Measurements from ENCODE around the gene CCSER1. TPM values are rescaled to one million over a fixed set of nuclear protein-coding genes. Genes with fewer than 3 reads are reported as not detected.

The CCSER1 gene
- total RNA-seq, 4 donors from 2014 or later = 4.0 to 6.0 (median 4.8) TPM

DNA sequence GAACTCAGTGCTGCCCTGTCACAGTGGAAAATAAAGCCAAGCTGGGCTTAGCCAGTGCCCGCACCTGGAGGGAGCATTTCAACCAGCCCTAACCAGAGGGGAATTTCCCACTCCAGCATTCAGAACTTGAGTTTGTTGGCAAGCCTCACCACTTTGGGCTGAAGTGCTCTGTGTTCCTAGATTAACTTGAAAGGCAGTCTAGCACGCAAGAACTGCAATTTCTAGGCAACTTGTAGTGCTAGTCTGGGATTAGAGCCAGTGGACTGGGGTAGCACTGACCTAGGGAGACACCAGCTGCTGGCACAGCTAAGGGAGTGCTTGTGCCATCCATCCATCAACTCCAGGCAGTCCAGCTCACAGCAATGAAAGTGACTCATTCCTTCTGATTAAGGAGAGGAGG lies 1115.9 kb downstream of the CCSER1 start:
- TF ChIP-seq POLR2A (IDR thresholded peaks at IDR 0.05) (no peak), EP300 (IDR thresholded peaks at IDR 0.05) (no peak)
- TF ChIP-seq, protein P1, sequence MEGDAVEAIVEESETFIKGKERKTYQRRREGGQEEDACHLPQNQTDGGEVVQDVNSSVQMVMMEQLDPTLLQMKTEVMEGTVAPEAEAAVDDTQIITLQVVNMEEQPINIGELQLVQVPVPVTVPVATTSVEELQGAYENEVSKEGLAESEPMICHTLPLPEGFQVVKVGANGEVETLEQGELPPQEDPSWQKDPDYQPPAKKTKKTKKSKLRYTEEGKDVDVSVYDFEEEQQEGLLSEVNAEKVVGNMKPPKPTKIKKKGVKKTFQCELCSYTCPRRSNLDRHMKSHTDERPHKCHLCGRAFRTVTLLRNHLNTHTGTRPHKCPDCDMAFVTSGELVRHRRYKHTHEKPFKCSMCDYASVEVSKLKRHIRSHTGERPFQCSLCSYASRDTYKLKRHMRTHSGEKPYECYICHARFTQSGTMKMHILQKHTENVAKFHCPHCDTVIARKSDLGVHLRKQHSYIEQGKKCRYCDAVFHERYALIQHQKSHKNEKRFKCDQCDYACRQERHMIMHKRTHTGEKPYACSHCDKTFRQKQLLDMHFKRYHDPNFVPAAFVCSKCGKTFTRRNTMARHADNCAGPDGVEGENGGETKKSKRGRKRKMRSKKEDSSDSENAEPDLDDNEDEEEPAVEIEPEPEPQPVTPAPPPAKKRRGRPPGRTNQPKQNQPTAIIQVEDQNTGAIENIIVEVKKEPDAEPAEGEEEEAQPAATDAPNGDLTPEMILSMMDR (IDR thresholded peaks at IDR 0.05) = no peak
- H3K4me1 ChIP-seq = no peaks in the 10 kb centered on the region
- 82 to 84% methylated on average over 2 of the region's 2 CpGs for WGBS, 2 donors
- no peak overlapping the region for H3K4me3 ChIP-seq
- H3K27me3 ChIP-seq = no peaks in the 10 kb centered on the region
- H3K36me3 ChIP-seq = no peaks in the 10 kb centered on the region
- no peak overlapping the region for H3K27ac ChIP-seq
- no peak for DNase-seq (ENCODE audit: low spot score in 2 of 2)
- peaks cover 0 to 10% (median 0%) of the 10 kb centered on the region in 4 donors for H3K9me3 ChIP-seq

- Histone ChIP-seq H3K9me3 (peaks cover 0 to 4% (median 0%) of the 10 kb centered on the region in 4 donors), H3K4me3 (no peak overlapping the region), H3K27ac (no peak overlapping the region), H3K27me3 (no peaks in the 10 kb centered on the region), H3K4me1 (no peaks in the 10 kb centered on the region), H3K36me3 (no peaks in the 10 kb centered on the region)
- 78 to 87% methylated on average over 5 of the region's 5 CpGs for WGBS, 2 donors
- no peak for DNase-seq (ENCODE audit: low spot score in 2 of 2)
- TF ChIP-seq EP300 (IDR thresholded peaks at IDR 0.05) = no peak
- TF ChIP-seq, protein P1 (IDR thresholded peaks at IDR 0.05) = no peak
- no peak for TF ChIP-seq POLR2A (IDR thresholded peaks at IDR 0.05)
These were observed 1128.8 kb downstream of the CCSER1 start for GRCh38 chr4:91256043-91256442.

DNA sequence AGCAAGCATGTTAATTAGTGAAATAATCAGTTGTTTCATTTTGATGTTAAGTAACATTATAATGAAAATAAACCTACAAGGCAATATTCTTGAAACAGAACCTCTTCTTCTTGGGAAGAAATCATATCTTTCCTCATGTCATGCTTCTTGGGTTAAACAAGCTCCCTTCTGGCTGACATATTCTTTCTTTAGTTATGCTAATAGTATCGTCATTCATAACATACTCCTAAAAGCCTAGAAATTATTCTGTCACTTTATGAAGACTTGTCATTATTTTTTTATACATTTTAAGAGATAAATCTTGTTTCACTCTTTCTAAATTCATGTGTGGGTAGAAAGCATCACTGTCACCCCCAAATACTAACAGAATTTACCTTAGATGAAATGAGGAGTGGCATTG lies 1129.6 kb downstream of the CCSER1 start:
- H3K4me3 ChIP-seq = no peak overlapping the region
- H3K27me3 ChIP-seq = no peaks in the 10 kb centered on the region
- DNase-seq (ENCODE audit: low spot score in 2 of 2) = no peak
- no peak overlapping the region for H3K27ac ChIP-seq
- no peaks in the 10 kb centered on the region for H3K36me3 ChIP-seq
- TF ChIP-seq EP300 (IDR thresholded peaks at IDR 0.05) (no peak), POLR2A (IDR thresholded peaks at IDR 0.05) (no peak)
- TF ChIP-seq, protein P1 (IDR thresholded peaks at IDR 0.05) = no peak
- H3K9me3 ChIP-seq = peaks cover 0 to 4% (median 0%) of the 10 kb centered on the region in 4 donors
- WGBS, 2 donors = 65 to 87% methylated on average over 1 of the region's 1 CpG
- H3K4me1 ChIP-seq = no peaks in the 10 kb centered on the region

- no peaks in the 10 kb centered on the region for H3K27me3 ChIP-seq
- TF ChIP-seq, protein P1 (IDR thresholded peaks at IDR 0.05) = no peak
- no peak for TF ChIP-seq POLR2A (IDR thresholded peaks at IDR 0.05)
- TF ChIP-seq EP300 (IDR thresholded peaks at IDR 0.05) = no peak
- 78 to 91% methylated on average over 2 of the region's 2 CpGs for WGBS, 2 donors
- H3K4me3 ChIP-seq = no peak overlapping the region
- no peak overlapping the region for H3K27ac ChIP-seq
- no peaks in the 10 kb centered on the region for H3K4me1 ChIP-seq
- no peaks in the 10 kb centered on the region for H3K36me3 ChIP-seq
- H3K9me3 ChIP-seq = peaks cover 0 to 4% (median 0%) of the 10 kb centered on the region in 4 donors
- no peak for DNase-seq (ENCODE audit: low spot score in 2 of 2)
These were observed 1130.5 kb downstream of the CCSER1 start for GRCh38 chr4:91257721-91258120.

GRCh38 chr4:91258326-91258725 lies 1131.1 kb downstream of the CCSER1 start:
- no peaks in the 10 kb centered on the region for H3K36me3 ChIP-seq
- no peak for DNase-seq (ENCODE audit: low spot score in 2 of 2)

More at GRCh38 chr4:91258326-91258725, 1131.1 kb downstream of the CCSER1 start:
- no peak for TF ChIP-seq EP300 (IDR thresholded peaks at IDR 0.05)
- TF ChIP-seq, protein P1 (IDR thresholded peaks at IDR 0.05) = no peak
- no peak for TF ChIP-seq POLR2A (IDR thresholded peaks at IDR 0.05)
- H3K27me3 ChIP-seq = no peaks in the 10 kb centered on the region
- H3K9me3 ChIP-seq = peaks cover 0 to 4% (median 0%) of the 10 kb centered on the region in 4 donors
- no peak overlapping the region for H3K4me3 ChIP-seq
- no peaks in the 10 kb centered on the region for H3K4me1 ChIP-seq
- H3K27ac ChIP-seq = no peak overlapping the region
